Suprapubic skin (tissue), 4 donors: Measurements from ENCODE around the gene STXBP4.

Experiments
- POLR2A ChIP-seq, 2 donors: fragments of 450-650 bp; IDR thresholded peaks; one replicate each; pipeline ENCODE4 v1.6.1; 2017; ENCODE audit warnings: antibody characterized with exemption in 2 of 2, mild to moderate bottlenecking in 2 of 2, moderate library complexity in 2 of 2
- POLR2AphosphoS5 ChIP-seq, 3 donors: sonication (generic); formaldehyde crosslinking; IDR thresholded peaks; one replicate each; pipeline ENCODE4 v1.6.1; 2017; ENCODE audit warnings: antibody characterized with exemption in 3 of 3
- TF ChIP-seq, protein P1 (sequence below), 2 donors: fragments of 200-600 bp in 1 of 2; fragments of 450-650 bp in 1 of 2; sonication (generic) in 1 of 2; IDR thresholded peaks; one replicate each; pipeline ENCODE4 v1.5.1; 2016 to 2019; ENCODE audit warnings: antibody characterized with exemption in 2 of 2, mild to moderate bottlenecking in 1 of 2, moderate library complexity in 1 of 2

DNA sequence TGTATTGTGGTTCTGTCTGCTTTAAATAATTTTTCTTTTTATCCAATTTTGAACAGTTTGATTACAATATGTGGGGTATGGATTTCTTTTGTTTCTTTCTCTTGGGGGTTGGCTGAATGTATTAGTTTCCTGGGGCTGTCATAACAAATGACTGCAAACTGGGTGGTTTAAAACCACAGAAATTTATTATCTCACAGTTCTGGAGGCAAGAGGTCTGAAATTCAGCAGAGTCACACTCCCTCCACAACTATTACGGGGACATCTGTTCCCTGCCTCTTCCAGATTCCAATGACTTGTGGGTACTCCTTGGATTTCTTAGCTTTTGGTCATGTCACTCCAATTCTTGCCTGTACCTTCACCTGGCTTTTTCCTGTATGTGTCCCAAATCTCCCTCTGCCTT, 23.8 kb upstream of the STXBP4 start:
- TF ChIP-seq, protein P1, sequence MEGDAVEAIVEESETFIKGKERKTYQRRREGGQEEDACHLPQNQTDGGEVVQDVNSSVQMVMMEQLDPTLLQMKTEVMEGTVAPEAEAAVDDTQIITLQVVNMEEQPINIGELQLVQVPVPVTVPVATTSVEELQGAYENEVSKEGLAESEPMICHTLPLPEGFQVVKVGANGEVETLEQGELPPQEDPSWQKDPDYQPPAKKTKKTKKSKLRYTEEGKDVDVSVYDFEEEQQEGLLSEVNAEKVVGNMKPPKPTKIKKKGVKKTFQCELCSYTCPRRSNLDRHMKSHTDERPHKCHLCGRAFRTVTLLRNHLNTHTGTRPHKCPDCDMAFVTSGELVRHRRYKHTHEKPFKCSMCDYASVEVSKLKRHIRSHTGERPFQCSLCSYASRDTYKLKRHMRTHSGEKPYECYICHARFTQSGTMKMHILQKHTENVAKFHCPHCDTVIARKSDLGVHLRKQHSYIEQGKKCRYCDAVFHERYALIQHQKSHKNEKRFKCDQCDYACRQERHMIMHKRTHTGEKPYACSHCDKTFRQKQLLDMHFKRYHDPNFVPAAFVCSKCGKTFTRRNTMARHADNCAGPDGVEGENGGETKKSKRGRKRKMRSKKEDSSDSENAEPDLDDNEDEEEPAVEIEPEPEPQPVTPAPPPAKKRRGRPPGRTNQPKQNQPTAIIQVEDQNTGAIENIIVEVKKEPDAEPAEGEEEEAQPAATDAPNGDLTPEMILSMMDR (IDR thresholded peaks at IDR 0.05) = no peak
- no peak for TF ChIP-seq POLR2A (IDR thresholded peaks at IDR 0.05)
- TF ChIP-seq POLR2AphosphoS5 (IDR thresholded peaks at IDR 0.05) = no peak
